Peyer's patch (tissue), 4 donors: ENCODE data around the gene KISS1R.

ENCODE experiments used
- CTCF ChIP-seq, 6 experiments: fragments of 450-650 bp in 4 of 6; fragments of 200-600 bp in 2 of 6; sonication (generic) in 1 of 6; IDR thresholded peaks; one replicate each; pipeline ENCODE4 v1.5.1; 2017 to 2019; ENCODE audit warnings: antibody characterized with exemption in 6 of 6, mild to moderate bottlenecking in 3 of 6, moderate library complexity in 1 of 6
- POLR2A ChIP-seq, 2 donors: fragments of 450-650 bp; IDR thresholded peaks; one replicate each; pipeline ENCODE4 v1.5.1; 2017; ENCODE audit warnings: antibody characterized with exemption in 2 of 2, mild to moderate bottlenecking in 2 of 2, moderate library complexity in 2 of 2

- TF ChIP-seq CTCF (IDR thresholded peaks at IDR 0.05), result no peak
- TF ChIP-seq POLR2A (IDR thresholded peaks at IDR 0.05), result peak; percentile 43 to 45
Observed at GRCh38 chr19:913080-913748, 3.9 kb upstream of the KISS1R start, which contains the start of gene R3HDM4.
